Dendritic cell treated with granulocyte-macrophage colony-stimulating factor and Interleukin-4, amounts not matched to agents 40 ng/mL and 50 ng/mL, for 4 days (primary cell): Measurements from ENCODE around the gene HDDC2.

Experiments used
- H3K27ac Mint-ChIP-seq: one replicate; pipeline ENCODE4 v1.8.0; 2022; ENCODE audit warnings: mild to moderate bottlenecking, mixed read lengths
- H3K27me3 Mint-ChIP-seq: one replicate; pipeline ENCODE4 v1.8.0; 2022; ENCODE audit warnings: mild to moderate bottlenecking, mixed read lengths
- H3K36me3 Mint-ChIP-seq: one replicate; pipeline ENCODE4 v1.8.0; 2022; ENCODE audit warnings: low read depth, mixed read lengths
- H3K4me1 Mint-ChIP-seq: one replicate; pipeline ENCODE4 v1.8.0; 2022; ENCODE audit warnings: low read depth, mixed read lengths
- H3K4me3 Mint-ChIP-seq: one replicate; pipeline ENCODE4 v1.8.0; 2022; ENCODE audit warnings: mild to moderate bottlenecking, moderate library complexity, mixed read lengths
- H3K9me3 Mint-ChIP-seq: one replicate; pipeline ENCODE4 v1.8.0; 2022; ENCODE audit warnings: mixed read lengths
- intact Hi-C: fragments of 100-400 bp; cut with micrococcal nuclease; formaldehyde crosslinking; loops from one replicate; pipeline ENCODE4 v1.15.0; 2022

Gene HDDC2

GRCh38 chr6:125315548-125315947, 13.8 kb upstream of the HDDC2 start:
- no peak overlapping the region for H3K27ac Mint-ChIP-seq
- no peaks in the 10 kb centered on the region for H3K4me1 Mint-ChIP-seq
- H3K9me3 Mint-ChIP-seq: no peaks in the 10 kb centered on the region
- H3K27me3 Mint-ChIP-seq: peaks cover 18% of the 10 kb centered on the region
- intact Hi-C loops: no loop called here
- no peaks in the 10 kb centered on the region for H3K36me3 Mint-ChIP-seq
- no peak overlapping the region for H3K4me3 Mint-ChIP-seq

GRCh38 chr6:125314009-125314581, 12.3 kb upstream of the HDDC2 start:
- no peak overlapping the region for H3K27ac Mint-ChIP-seq
- intact Hi-C loops: loop anchor here (1.0 to 5.0 kb wide), 3 partner anchors 439 to 663 kb away; no protein-coding TSS in a partner anchor
- H3K4me1 Mint-ChIP-seq: no peaks in the 10 kb centered on the region
- peaks cover 18% of the 10 kb centered on the region for H3K27me3 Mint-ChIP-seq
- no peaks in the 10 kb centered on the region for H3K36me3 Mint-ChIP-seq
- no peaks in the 10 kb centered on the region for H3K9me3 Mint-ChIP-seq
- no peak overlapping the region for H3K4me3 Mint-ChIP-seq

- no peaks in the 10 kb centered on the region for H3K9me3 Mint-ChIP-seq
- H3K36me3 Mint-ChIP-seq: no peaks in the 10 kb centered on the region
- intact Hi-C loops: loop anchor here (5.0 kb wide), 1 partner anchor 664 kb away; no protein-coding TSS in a partner anchor
- H3K4me3 Mint-ChIP-seq: no peak overlapping the region
- H3K27ac Mint-ChIP-seq: no peak overlapping the region
- H3K27me3 Mint-ChIP-seq: peaks cover 21% of the 10 kb centered on the region
- no peaks in the 10 kb centered on the region for H3K4me1 Mint-ChIP-seq
Measured at GRCh38 chr6:125312950-125313349, 11.2 kb upstream of the HDDC2 start.

GRCh38 chr6:125312478-125312877, 10.7 kb upstream of the HDDC2 start:
- H3K4me1 Mint-ChIP-seq: no peaks in the 10 kb centered on the region
- no peaks in the 10 kb centered on the region for H3K9me3 Mint-ChIP-seq
- H3K27me3 Mint-ChIP-seq: peaks cover 22% of the 10 kb centered on the region
- H3K36me3 Mint-ChIP-seq: no peaks in the 10 kb centered on the region
- intact Hi-C loops: loop anchor here (5.0 kb wide), 1 partner anchor 665 kb away; no protein-coding TSS in a partner anchor
- no peak overlapping the region for H3K4me3 Mint-ChIP-seq
- H3K27ac Mint-ChIP-seq: no peak overlapping the region

GRCh38 chr6:125310994-125311649, 9.4 kb upstream of the HDDC2 start:
- Mint-ChIP-seq H3K4me3 (no peak overlapping the region), H3K9me3 (no peaks in the 10 kb centered on the region), H3K36me3 (no peaks in the 10 kb centered on the region), H3K27me3 (peaks cover 26% of the 10 kb centered on the region), H3K27ac (no peak overlapping the region), H3K4me1 (no peaks in the 10 kb centered on the region)
- intact Hi-C loops: loop anchor here (5.0 kb wide), 1 partner anchor 666 kb away; no protein-coding TSS in a partner anchor

- Mint-ChIP-seq H3K27ac (no peak overlapping the region), H3K27me3 (peaks cover 33% of the 10 kb centered on the region), H3K4me3 (no peak overlapping the region), H3K9me3 (no peaks in the 10 kb centered on the region), H3K36me3 (no peaks in the 10 kb centered on the region), H3K4me1 (no peaks in the 10 kb centered on the region)
- intact Hi-C loops: no loop called here
Measured at GRCh38 chr6:125307964-125308615, 6.3 kb upstream of the HDDC2 start.

GRCh38 chr6:125307150-125307838, 5.5 kb upstream of the HDDC2 start:
- Mint-ChIP-seq H3K27me3 (peaks cover 29% of the 10 kb centered on the region), H3K36me3 (no peaks in the 10 kb centered on the region), H3K4me1 (peaks cover 6% of the 10 kb centered on the region), H3K9me3 (no peaks in the 10 kb centered on the region), H3K4me3 (no peak overlapping the region), H3K27ac (no peak overlapping the region)
- intact Hi-C loops: no loop called here

GRCh38 chr6:125306756-125307149, 5.0 kb upstream of the HDDC2 start:
- no peak overlapping the region for H3K4me3 Mint-ChIP-seq
- no peaks in the 10 kb centered on the region for H3K9me3 Mint-ChIP-seq
- H3K27ac Mint-ChIP-seq: no peak overlapping the region
- H3K27me3 Mint-ChIP-seq: peaks cover 25% of the 10 kb centered on the region
- H3K4me1 Mint-ChIP-seq: peaks cover 9% of the 10 kb centered on the region
- intact Hi-C loops: no loop called here
- H3K36me3 Mint-ChIP-seq: no peaks in the 10 kb centered on the region

- Mint-ChIP-seq H3K27me3 (peaks cover 23% of the 10 kb centered on the region), H3K27ac (no peak overlapping the region), H3K4me1 (peaks cover 21% of the 10 kb centered on the region), H3K36me3 (no peaks in the 10 kb centered on the region), H3K9me3 (no peaks in the 10 kb centered on the region), H3K4me3 (no peak overlapping the region)
- intact Hi-C loops: no loop called here
Measured at GRCh38 chr6:125304970-125305660, 3.3 kb upstream of the HDDC2 start.

GRCh38 chr6:125303512-125303854, 1.7 kb upstream of the HDDC2 start:
- H3K4me1 Mint-ChIP-seq: peaks cover 28% of the 10 kb centered on the region
- H3K36me3 Mint-ChIP-seq: peaks cover 6% of the 10 kb centered on the region
- H3K27ac Mint-ChIP-seq: no peak overlapping the region
- H3K27me3 Mint-ChIP-seq: peaks cover 23% of the 10 kb centered on the region
- intact Hi-C loops: no loop called here
- no peaks in the 10 kb centered on the region for H3K9me3 Mint-ChIP-seq
- H3K4me3 Mint-ChIP-seq: no peak overlapping the region

GRCh38 chr6:125302840-125303511, 1.2 kb upstream of the HDDC2 start:
- intact Hi-C loops: no loop called here
- H3K4me3 Mint-ChIP-seq: no peak overlapping the region
- peaks cover 6% of the 10 kb centered on the region for H3K36me3 Mint-ChIP-seq
- no peaks in the 10 kb centered on the region for H3K9me3 Mint-ChIP-seq
- peaks cover 20% of the 10 kb centered on the region for H3K27me3 Mint-ChIP-seq
- H3K27ac Mint-ChIP-seq: no peak overlapping the region
- peaks cover 28% of the 10 kb centered on the region for H3K4me1 Mint-ChIP-seq

- no peaks in the 10 kb centered on the region for H3K9me3 Mint-ChIP-seq
- peaks cover 11% of the 10 kb centered on the region for H3K27me3 Mint-ChIP-seq
- H3K36me3 Mint-ChIP-seq: peaks cover 19% of the 10 kb centered on the region
- H3K4me3 Mint-ChIP-seq: peak overlapping the region; percentile 82
- H3K27ac Mint-ChIP-seq: peak overlapping the region; percentile 82
- intact Hi-C loops: no loop called here
- peaks cover 33% of the 10 kb centered on the region for H3K4me1 Mint-ChIP-seq
Measured at GRCh38 chr6:125300992-125301434, 754 bp downstream of the HDDC2 start.

- Mint-ChIP-seq H3K9me3 (no peaks in the 10 kb centered on the region), H3K27ac (no peak overlapping the region), H3K4me3 (no peak overlapping the region), H3K36me3 (peaks cover 19% of the 10 kb centered on the region), H3K27me3 (peaks cover 7% of the 10 kb centered on the region), H3K4me1 (peaks cover 33% of the 10 kb centered on the region)
- intact Hi-C loops: no loop called here
Measured at GRCh38 chr6:125299257-125299656, 2.5 kb downstream of the HDDC2 start.
